Fibroblast of lung (primary cell): ENCODE data around the gene SLC6A7. TPM values are rescaled to one million over a fixed set of nuclear protein-coding genes. Genes with fewer than 3 reads are reported as not detected.
A peak's percentile ranks its signal among the peaks of the same experiment; 100 is the strongest.

Source experiments
- DNase-seq, 2 donors: peaks; one replicate each; pipeline versions ENCODE4 v3.0.0 to v3.0.0-alpha.2; 2010; ENCODE audit warnings: low read depth in 2 of 2
- H2AFZ ChIP-seq: 2 replicates; pipeline ENCODE4 v1.5.1; 2012; ENCODE audit warnings: low read length, control low read depth, inconsistent platforms
- H3K27ac ChIP-seq: 2 replicates; pipeline ENCODE4 v1.5.1; 2011; ENCODE audit warnings: low read length, control low read depth; ENCODE audit not compliant: insufficient read depth
- H3K27me3 ChIP-seq: 2 replicates; pipeline ENCODE4 v1.5.1; 2011; ENCODE audit warnings: mild to moderate bottlenecking, low read length; ENCODE audit not compliant: control insufficient read depth, insufficient read depth
- H3K36me3 ChIP-seq: 2 replicates; pipeline ENCODE4 v1.5.1; 2011; ENCODE audit warnings: low read length; ENCODE audit not compliant: control insufficient read depth, insufficient read depth
- H3K4me1 ChIP-seq: 2 replicates; pipeline ENCODE4 v1.5.1; 2011; ENCODE audit warnings: low read length; ENCODE audit not compliant: control insufficient read depth, insufficient read depth; ENCODE audit errors: extremely low read depth
- H3K4me2 ChIP-seq: 2 replicates; pipeline ENCODE4 v1.5.1; 2011; ENCODE audit warnings: low read length, control low read depth; ENCODE audit not compliant: insufficient read depth; ENCODE audit errors: extremely low read depth
- H3K4me3 ChIP-seq, 4 experiments: fragments of 200-600 bp in 1 of 4; sonication (generic) in 1 of 4; replicated peaks in 1 of 4; 2 replicates each; pipeline ENCODE4 v1.5.1; 2011 to 2016; ENCODE audit warnings: low read length in 4 of 4, low read depth in 3 of 4, mild to moderate bottlenecking in 3 of 4, control low read depth in 2 of 4, inconsistent platforms in 1 of 4, mixed read lengths in 1 of 4; ENCODE audit not compliant: insufficient read depth in 1 of 4; ENCODE audit errors: control extremely low read depth in 1 of 4
- H3K79me2 ChIP-seq: 2 replicates; pipeline ENCODE4 v1.5.1; 2012; ENCODE audit warnings: mild to moderate bottlenecking, low read length, inconsistent platforms; ENCODE audit not compliant: control insufficient read depth, insufficient read depth
- H3K9ac ChIP-seq: 2 replicates; pipeline ENCODE4 v1.5.1; 2011; ENCODE audit warnings: mild to moderate bottlenecking, low read length, control low read depth; ENCODE audit not compliant: insufficient read depth
- H3K9me3 ChIP-seq: 2 replicates; pipeline ENCODE4 v1.5.1; 2012; ENCODE audit warnings: low read depth, low read length; ENCODE audit not compliant: control insufficient read depth, insufficient read depth
- H4K20me1 ChIP-seq: 2 replicates; pipeline ENCODE4 v1.5.1; 2011; ENCODE audit warnings: low read length; ENCODE audit not compliant: control insufficient read depth, insufficient read depth; ENCODE audit errors: extremely low read depth
- EZH2 ChIP-seq: IDR thresholded peaks from 2 replicates; pipeline ENCODE4 v1.5.1; 2012; ENCODE audit warnings: low read length, control low read depth, mild to moderate bottlenecking; ENCODE audit errors: missing control alignments
- polyA plus RNA-seq, 2 donors: library from polyadenylated mRNA; depleted of rRNA in 1 of 2; stranded (reverse) in 1 of 2; unstranded in 1 of 2; fragments of >200 nt; gene quantifications; 2 replicates each; pipeline ENCODE4 v1.2.1, GENCODE V29; 2011 to 2012; ENCODE audit warnings: missing spikeins in 1 of 2
- total RNA-seq: library from RNA; depleted of rRNA; stranded (reverse); fragments of >200 nt; gene quantifications from 2 replicates; pipeline ENCODE4 v1.2.1, GENCODE V29; 2014
- TF ChIP-seq, protein P1 (sequence below), 2 donors: IDR thresholded peaks in 1 of 2; conservative IDR thresholded peaks in 1 of 2; 1 replicate in 1 of 2; 2 replicates in 1 of 2; pipeline ENCODE4 v1.5.1; 2011 to 2012; ENCODE audit warnings: low read length in 2 of 2, control low read depth in 1 of 2, inconsistent platforms in 1 of 2, low read depth in 1 of 2, mild to moderate bottlenecking in 1 of 2

SLC6A7 gene
- total and polyA plus RNA-seq, 2 donors (not counting 1 experiment from before 2014, with no cell fraction given), result 0.02 TPM; not detected in 1

- Histone ChIP-seq H4K20me1 (no peaks in the 10 kb centered on the region), H3K79me2 (no peaks in the 10 kb centered on the region), H2AFZ (no peak overlapping the region), H3K36me3 (no peaks in the 10 kb centered on the region), H3K27me3 (no peaks in the 10 kb centered on the region), H3K9me3 (no peaks in the 10 kb centered on the region), H3K9ac (no peak overlapping the region), H3K27ac (no peak overlapping the region), H3K4me1 (peaks cover 11% of the 10 kb centered on the region), H3K4me2 (no peak overlapping the region), H3K4me3 (no peak overlapping the region)
- peak in 1 of 2 donors; percentile 7 for DNase-seq
- TF ChIP-seq, protein P1, sequence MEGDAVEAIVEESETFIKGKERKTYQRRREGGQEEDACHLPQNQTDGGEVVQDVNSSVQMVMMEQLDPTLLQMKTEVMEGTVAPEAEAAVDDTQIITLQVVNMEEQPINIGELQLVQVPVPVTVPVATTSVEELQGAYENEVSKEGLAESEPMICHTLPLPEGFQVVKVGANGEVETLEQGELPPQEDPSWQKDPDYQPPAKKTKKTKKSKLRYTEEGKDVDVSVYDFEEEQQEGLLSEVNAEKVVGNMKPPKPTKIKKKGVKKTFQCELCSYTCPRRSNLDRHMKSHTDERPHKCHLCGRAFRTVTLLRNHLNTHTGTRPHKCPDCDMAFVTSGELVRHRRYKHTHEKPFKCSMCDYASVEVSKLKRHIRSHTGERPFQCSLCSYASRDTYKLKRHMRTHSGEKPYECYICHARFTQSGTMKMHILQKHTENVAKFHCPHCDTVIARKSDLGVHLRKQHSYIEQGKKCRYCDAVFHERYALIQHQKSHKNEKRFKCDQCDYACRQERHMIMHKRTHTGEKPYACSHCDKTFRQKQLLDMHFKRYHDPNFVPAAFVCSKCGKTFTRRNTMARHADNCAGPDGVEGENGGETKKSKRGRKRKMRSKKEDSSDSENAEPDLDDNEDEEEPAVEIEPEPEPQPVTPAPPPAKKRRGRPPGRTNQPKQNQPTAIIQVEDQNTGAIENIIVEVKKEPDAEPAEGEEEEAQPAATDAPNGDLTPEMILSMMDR (conservative IDR thresholded peaks at IDR 0.05 in 1 of 2, IDR thresholded peaks at IDR 0.05 in 1 of 2; ENCODE audit: low read depth in 1 of 2, low read length in 2 of 2), result no peak
- no peak for TF ChIP-seq EZH2
These were observed 16.4 kb downstream of the SLC6A7 start for GRCh38 chr5:150206098-150206778.

DNA sequence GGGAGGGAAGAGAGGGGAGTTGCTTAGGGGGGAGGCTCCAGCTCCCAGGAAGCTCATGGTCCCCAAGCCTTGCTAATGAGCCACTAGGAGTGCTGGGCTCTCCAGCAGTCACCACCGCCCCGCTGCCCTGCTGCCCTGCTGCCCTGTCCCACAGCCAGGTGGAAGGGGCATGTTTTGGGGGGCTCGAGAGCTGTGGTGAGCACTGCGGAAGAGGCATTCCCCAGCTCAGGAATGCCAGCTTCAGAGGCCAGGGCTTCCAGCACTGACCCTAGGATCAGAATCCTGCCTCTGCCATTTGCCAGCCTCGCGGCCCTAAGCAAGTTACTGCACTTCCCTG is 16.9 kb downstream of the SLC6A7 start:
- no peak overlapping the region for H3K9ac ChIP-seq
- no peak overlapping the region for H3K27ac ChIP-seq
- H3K36me3 ChIP-seq, result no peaks in the 10 kb centered on the region
- H3K9me3 ChIP-seq, result no peaks in the 10 kb centered on the region
- H2AFZ ChIP-seq, result no peak overlapping the region
- H3K4me1 ChIP-seq, result peaks cover 11% of the 10 kb centered on the region
- no peaks in the 10 kb centered on the region for H3K79me2 ChIP-seq
- H3K4me2 ChIP-seq, result no peak overlapping the region
- H3K4me3 ChIP-seq, result no peak overlapping the region
- H3K27me3 ChIP-seq, result no peaks in the 10 kb centered on the region
- TF ChIP-seq, protein P1 (conservative IDR thresholded peaks at IDR 0.05 in 1 of 2, IDR thresholded peaks at IDR 0.05 in 1 of 2; ENCODE audit: low read depth in 1 of 2, low read length in 2 of 2), result no peak
- no peak for TF ChIP-seq EZH2
- H4K20me1 ChIP-seq, result no peaks in the 10 kb centered on the region
- DNase-seq, result no peak

- Histone ChIP-seq H3K9me3 (no peaks in the 10 kb centered on the region), H4K20me1 (no peaks in the 10 kb centered on the region), H3K4me1 (peaks cover 12% of the 10 kb centered on the region), H3K27me3 (no peaks in the 10 kb centered on the region), H3K27ac (peak overlapping the region; percentile 69), H3K4me2 (peak overlapping the region; percentile 27), H3K79me2 (no peaks in the 10 kb centered on the region), H3K4me3 (no peak overlapping the region), H3K36me3 (no peaks in the 10 kb centered on the region), H3K9ac (no peak overlapping the region), H2AFZ (no peak overlapping the region)
- DNase-seq, result peak; percentile 56 to 78
- TF ChIP-seq EZH2, result no peak
- TF ChIP-seq, protein P1 (conservative IDR thresholded peaks at IDR 0.05 in 1 of 2, IDR thresholded peaks at IDR 0.05 in 1 of 2; ENCODE audit: low read depth in 1 of 2, low read length in 2 of 2), result no peak
These were observed 18.6 kb downstream of the SLC6A7 start for GRCh38 chr5:150208187-150209098.
